ENCODE results near the gene RRAD.

Gene RRAD

GRCh38 chr16:66919569-66920298 lies 5.6 kb downstream of the RRAD start:
- no peaks in the 10 kb centered on the region for H3K9me3 ChIP-seq
- H3K36me3 ChIP-seq = no peaks in the 10 kb centered on the region
- peaks cover 56% of the 10 kb centered on the region for H3K27me3 ChIP-seq
- no peak overlapping the region for H3K27ac ChIP-seq
- peaks cover 0 to 2% of the 10 kb centered on the region in 2 experiments for H3K4me1 ChIP-seq (ENCODE audit: control insufficient read depth in 1 of 2, insufficient read depth in 1 of 2, low read depth in 1 of 2, low read length in 1 of 2)
- no peak for TF ChIP-seq CTCF (IDR thresholded peaks at IDR 0.05)
- no peak overlapping the region for H3K4me3 ChIP-seq (ENCODE audit: low read depth in 1 of 2, low read length in 1 of 2)

DNA sequence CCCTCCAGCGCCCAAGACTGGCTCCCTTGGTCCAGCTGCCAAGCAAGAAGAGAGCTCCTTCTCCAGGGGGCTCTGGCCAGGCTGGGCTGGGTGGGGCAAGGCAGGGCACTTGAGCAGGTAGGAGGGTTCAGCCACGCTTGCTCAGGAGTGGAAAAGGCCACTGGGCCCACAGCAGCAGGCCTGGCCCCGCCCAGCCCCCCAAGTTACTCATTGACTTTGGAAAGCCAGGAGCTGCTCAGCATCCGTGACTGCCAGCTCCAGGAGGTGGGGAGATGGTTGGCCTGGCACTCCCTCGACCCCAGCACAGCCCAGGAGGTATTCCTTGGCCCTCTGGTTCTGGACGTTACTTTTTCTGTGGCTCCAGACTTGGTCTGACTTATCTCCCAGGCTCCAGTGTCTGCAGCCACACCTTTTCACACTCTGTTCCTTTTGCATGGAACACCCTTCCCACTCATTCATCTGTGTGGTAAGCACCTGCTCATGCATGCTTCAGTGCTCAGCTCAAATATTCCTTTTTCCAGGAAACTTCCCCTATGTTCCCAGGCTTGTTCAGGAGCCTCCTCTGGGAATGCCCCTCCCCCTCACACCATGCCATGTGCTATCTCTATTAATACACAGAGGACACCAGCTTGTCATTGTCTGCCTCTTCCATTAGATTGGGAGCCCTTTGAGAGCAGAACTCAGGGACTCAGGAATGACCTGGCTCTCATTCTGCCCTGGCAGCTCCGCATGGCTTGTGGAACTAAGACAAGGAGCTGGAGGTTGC lies 6.3 kb downstream of the RRAD start, which contains the start of gene CDH16:
Gene CDH16 (minus strand): TSS at position 83 of the 766 bp plus-strand sequence. CDS start 820 bp downstream, outside the sequence.
- no peak for TF ChIP-seq CTCF (IDR thresholded peaks at IDR 0.05)
- H3K4me3 ChIP-seq (ENCODE audit: low read depth in 1 of 2, low read length in 1 of 2) = no peak within 1 kb of the TSS
- H3K36me3 ChIP-seq = no peaks in the 10 kb centered on the region
- no peaks in the 10 kb centered on the region for H3K9me3 ChIP-seq
- no peak within 1 kb of the TSS for H3K27ac ChIP-seq
- H3K4me1 ChIP-seq (ENCODE audit: control insufficient read depth in 1 of 2, insufficient read depth in 1 of 2, low read depth in 1 of 2, low read length in 1 of 2) = no peaks in the 10 kb centered on the region
- H3K27me3 ChIP-seq = peaks cover 49% of the 10 kb centered on the region

DNA sequence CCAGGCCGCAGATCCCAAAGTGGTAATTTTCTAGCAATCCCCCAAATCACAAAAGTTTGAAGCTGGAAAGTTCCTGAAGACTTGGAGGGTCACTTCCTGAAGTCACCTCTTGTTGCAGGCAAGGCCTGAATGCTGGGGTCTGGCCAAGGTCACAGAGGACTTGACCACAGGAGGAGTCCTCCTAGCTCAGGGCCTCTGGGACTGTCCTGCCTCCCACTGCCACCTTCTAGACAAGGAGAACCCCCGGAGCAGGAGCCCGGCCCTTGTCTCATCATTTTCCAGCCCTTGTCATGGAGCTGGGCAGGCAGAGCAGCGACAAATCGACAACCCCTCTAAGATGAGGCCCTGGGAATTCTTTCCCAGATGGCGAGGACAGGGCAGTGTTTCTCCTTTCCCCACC lies 7.0 kb downstream of the RRAD start:
- Histone ChIP-seq H3K27ac (no peak overlapping the region), H3K4me3 (ENCODE audit: low read depth in 1 of 2, low read length in 1 of 2) (no peak overlapping the region), H3K27me3 (peaks cover 43% of the 10 kb centered on the region)

DNA sequence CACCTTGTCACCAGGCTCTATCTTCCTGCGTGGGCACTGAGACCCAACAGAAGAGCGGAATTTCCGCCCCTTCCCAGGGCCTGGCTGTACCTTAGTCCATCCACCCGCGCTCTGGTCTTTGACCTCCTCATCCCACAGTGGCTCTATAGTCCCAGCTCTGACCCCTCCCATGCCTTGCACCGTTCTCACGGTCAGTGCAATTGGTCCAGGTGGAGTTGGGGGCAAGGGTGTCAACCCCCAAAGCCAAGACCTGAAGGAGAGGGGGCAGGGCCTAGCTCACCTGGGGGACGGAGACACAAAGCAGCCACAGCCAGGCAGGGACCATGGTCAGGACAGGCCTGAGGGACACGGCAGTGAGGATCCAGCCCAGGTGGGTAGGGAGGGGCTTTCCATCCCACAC lies 7.6 kb downstream of the RRAD start:
- Histone ChIP-seq H3K27ac (no peak overlapping the region), H3K4me1 (ENCODE audit: control insufficient read depth in 1 of 2, insufficient read depth in 1 of 2, low read depth in 1 of 2, low read length in 1 of 2) (no peaks in the 10 kb centered on the region), H3K27me3 (peaks cover 36% of the 10 kb centered on the region), H3K36me3 (no peaks in the 10 kb centered on the region), H3K9me3 (no peaks in the 10 kb centered on the region), H3K4me3 (ENCODE audit: low read depth in 1 of 2, low read length in 1 of 2) (no peak overlapping the region)
- TF ChIP-seq CTCF (IDR thresholded peaks at IDR 0.05) = no peak

More for the DNA sequence above, 7.0 kb downstream of the RRAD start:
- TF ChIP-seq CTCF (IDR thresholded peaks at IDR 0.05) = no peak
- Histone ChIP-seq H3K9me3 (no peaks in the 10 kb centered on the region), H3K4me1 (ENCODE audit: control insufficient read depth in 1 of 2, insufficient read depth in 1 of 2, low read depth in 1 of 2, low read length in 1 of 2) (no peaks in the 10 kb centered on the region), H3K36me3 (no peaks in the 10 kb centered on the region)

DNA sequence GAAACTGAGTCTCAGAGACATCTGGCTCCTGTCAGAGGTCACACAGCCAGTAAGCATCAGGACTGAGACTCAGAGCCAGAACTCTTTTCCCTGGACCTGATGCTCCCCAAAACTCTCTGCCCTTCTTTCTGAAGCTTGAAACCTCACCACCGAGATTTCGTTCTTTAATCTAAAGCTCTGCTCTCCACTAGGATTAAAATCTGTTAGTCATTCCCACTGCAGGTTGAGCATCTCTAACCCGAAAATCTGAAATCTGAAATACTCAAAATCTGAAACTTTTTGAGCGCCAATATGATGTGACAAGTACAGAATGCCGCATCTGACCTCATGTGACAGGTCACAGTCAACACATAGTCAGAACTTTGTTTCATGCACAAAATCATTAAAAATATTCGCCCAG lies 8.8 kb downstream of the RRAD start:
- peaks cover 24% of the 10 kb centered on the region for H3K27me3 ChIP-seq
- no peaks in the 10 kb centered on the region for H3K4me1 ChIP-seq (ENCODE audit: control insufficient read depth in 1 of 2, insufficient read depth in 1 of 2, low read depth in 1 of 2, low read length in 1 of 2)
- no peak overlapping the region for H3K4me3 ChIP-seq (ENCODE audit: low read depth in 1 of 2, low read length in 1 of 2)
- TF ChIP-seq CTCF (IDR thresholded peaks at IDR 0.05) = no peak
- H3K27ac ChIP-seq = no peak overlapping the region
- H3K9me3 ChIP-seq = no peaks in the 10 kb centered on the region
- no peaks in the 10 kb centered on the region for H3K36me3 ChIP-seq
